ENCODE data around the gene TFEB. TPM values are rescaled to one million over a fixed set of nuclear protein-coding genes. Genes with fewer than 3 reads are reported as not detected.

The TFEB gene
- total and polyA plus RNA-seq, 2 donors (not counting 3 experiments of a cell fraction or from before 2014, with no cell fraction given): 4.9 to 6.6 TPM

- ChIA-PET CTCF (no interaction called here), POLR2A (no interaction called here)
- Histone ChIP-seq H3K4me1 (ENCODE audit: control insufficient read depth, extremely low read depth, insufficient read depth, low read length) (no peaks in the 10 kb centered on the region), H3K36me3 (ENCODE audit: control insufficient read depth in 2 of 2, extremely low read depth in 1 of 2, insufficient read depth in 2 of 2, low read length in 2 of 2) (no peaks in the 10 kb centered on the region), H3K4me3 (replicated peaks in 1 of 3; ENCODE audit: insufficient read depth in 1 of 3, low read depth in 1 of 3, low read length in 3 of 3) (no peak overlapping the region), H3K27me3 (ENCODE audit: control insufficient read depth in 2 of 2, insufficient read depth in 2 of 2, low read length in 2 of 2) (no peaks in the 10 kb centered on the region), H3K79me2 (ENCODE audit: control insufficient read depth, insufficient read depth, low read length) (no peaks in the 10 kb centered on the region), H3K9me3 (replicated peaks; ENCODE audit: control insufficient read depth, insufficient read depth, low read length) (no peaks in the 10 kb centered on the region), H3K27ac (ENCODE audit: insufficient read depth, low read depth, low read length) (no peak overlapping the region), H3K4me2 (ENCODE audit: insufficient read depth, low read length) (no peak overlapping the region), H2AFZ (ENCODE audit: low read depth, low read length) (no peak overlapping the region), H3K9me1 (replicated peaks; ENCODE audit: control insufficient read depth, extremely low read depth, insufficient read depth, low read length) (no peaks in the 10 kb centered on the region), H4K20me1 (replicated peaks; ENCODE audit: control insufficient read depth, extremely low read depth, insufficient read depth, low read length) (no peaks in the 10 kb centered on the region), H3K9ac (replicated peaks; ENCODE audit: extremely low read depth, insufficient read depth, low read length) (no peak overlapping the region)
- DNase-seq (ENCODE audit: low read depth, low spot score) (no peak), FAIRE-seq (no peak)
- BruUV-seq (replicated peaks): no TSS peak
- dilution Hi-C loops (cut with MboI; ENCODE audit: extremely low pct_ligation_motif_present, low sequenced_read_pairs) (no loop called here), intact Hi-C loops (cut with micrococcal nuclease) (no loop called here)
- TF ChIP-seq POLR2A (IDR thresholded peaks at IDR 0.05; ENCODE audit: low read depth, low read length) (no peak), MYC (IDR thresholded peaks at IDR 0.05; ENCODE audit: low read depth, low read length) (no peak), FOS (IDR thresholded peaks at IDR 0.05; ENCODE audit: borderline replicate concordance, insufficient read depth, low read length) (no peak), POLR2AphosphoS5 (IDR thresholded peaks at IDR 0.05; ENCODE audit: insufficient read depth, low read depth, low read length) (no peak), CTCF (IDR thresholded peaks at IDR 0.05; ENCODE audit: extremely low read depth in 1 of 2, insufficient read depth in 1 of 2, low read depth in 1 of 2, low read length in 2 of 2) (no peak), EZH2 (IDR thresholded peaks at IDR 0.05; ENCODE audit: borderline replicate concordance, low read depth, low read length, severe bottlenecking) (no peak), JUN (IDR thresholded peaks at IDR 0.05; ENCODE audit: borderline replicate concordance, insufficient read depth, insufficient read length, low read depth) (no peak), GATA2 (IDR thresholded peaks at IDR 0.05; ENCODE audit: insufficient read depth, insufficient read length, low read depth, low read length) (no peak)
- TF ChIP-seq, protein P1, sequence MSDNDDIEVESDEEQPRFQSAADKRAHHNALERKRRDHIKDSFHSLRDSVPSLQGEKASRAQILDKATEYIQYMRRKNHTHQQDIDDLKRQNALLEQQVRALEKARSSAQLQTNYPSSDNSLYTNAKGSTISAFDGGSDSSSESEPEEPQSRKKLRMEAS (IDR thresholded peaks at IDR 0.05; ENCODE audit: insufficient read depth, insufficient read length): no peak
These were observed 11.7 kb downstream of the TFEB start for GRCh38 chr6:41723530-41724227.

All from endothelial cell of umbilical vein (primary cell).